Lower lobe of right lung (tissue), 2 donors: Measurements from ENCODE around the gene LRCH3. TPM values are rescaled to one million over a fixed set of nuclear protein-coding genes. Genes with fewer than 3 reads are reported as not detected.

ENCODE experiments used
- ATAC-seq, 2 donors: fragments of 200-7000 bp; cut with Tn5 transposase; one replicate each; pipeline ENCODE4 v1.9.1; 2020 to 2022; ENCODE audit warnings: mild to moderate bottlenecking in 2 of 2, moderate library complexity in 2 of 2
- DNase-seq: peaks from one replicate; pipeline ENCODE4 v3.0.0-alpha.2; 2020
- H3K27ac ChIP-seq: fragments of 200-600 bp; one replicate; pipeline ENCODE4 v1.8.0; 2022
- H3K27me3 ChIP-seq: fragments of 200-600 bp; one replicate; pipeline ENCODE4 v1.8.0; 2022; ENCODE audit warnings: low read depth
- H3K36me3 ChIP-seq: fragments of 200-600 bp; one replicate; pipeline ENCODE4 v1.8.0; 2022; ENCODE audit warnings: mild to moderate bottlenecking
- H3K4me1 ChIP-seq: fragments of 200-600 bp; one replicate; pipeline ENCODE4 v1.8.0; 2022
- H3K4me3 ChIP-seq: fragments of 200-600 bp; one replicate; pipeline ENCODE4 v1.8.0; 2022; ENCODE audit warnings: mild to moderate bottlenecking
- H3K9me3 ChIP-seq: fragments of 200-600 bp; one replicate; pipeline ENCODE4 v1.8.0; 2022
- CTCF ChIP-seq: fragments of 200-600 bp; IDR thresholded peaks from one replicate; pipeline ENCODE4 v1.8.0; 2022; ENCODE audit warnings: antibody characterized with exemption, mild to moderate bottlenecking
- intact Hi-C: fragments of 100-400 bp; cut with DNase I; formaldehyde crosslinking; loops from one replicate; pipeline ENCODE4 v1.11.0; 2022
- total RNA-seq: library from RNA; stranded (reverse); fragmentation: NEBNext Ultra II Directional; extraction: Animal tissue kit (Norgen Biotek cat#: 25700); gene quantifications from one replicate; pipeline ENCODE4 v1.2.1, GENCODE V29; 2021
- donor health status: DM: no; HTN: yes; CAD: no; lungs with severe emphysema.

Gene LRCH3
- total RNA-seq, 1 donor from 2014 or later, result 35.7 TPM

- DNase-seq (no peak), ATAC-seq (no peak)
- Histone ChIP-seq H3K27ac (no peak overlapping the region), H3K9me3 (no peaks in the 10 kb centered on the region), H3K4me1 (no peaks in the 10 kb centered on the region), H3K36me3 (peaks cover 34% of the 10 kb centered on the region), H3K27me3 (no peaks in the 10 kb centered on the region), H3K4me3 (no peak overlapping the region)
- TF ChIP-seq CTCF, result no peak
- intact Hi-C loops, result no loop called here
Observed at GRCh38 chr3:197888511-197888910, 97.5 kb downstream of the LRCH3 start.

GRCh38 chr3:197889204-197889930 is 98.3 kb downstream of the LRCH3 start:
- no peak overlapping the region for H3K4me3 ChIP-seq
- ATAC-seq, result no peak
- no peaks in the 10 kb centered on the region for H3K4me1 ChIP-seq
- no peak for DNase-seq
- no peaks in the 10 kb centered on the region for H3K9me3 ChIP-seq
- no peak overlapping the region for H3K27ac ChIP-seq
- no peaks in the 10 kb centered on the region for H3K27me3 ChIP-seq
- peaks cover 25% of the 10 kb centered on the region for H3K36me3 ChIP-seq
- intact Hi-C loops, result no loop called here
- no peak for TF ChIP-seq CTCF

GRCh38 chr3:197890693-197891092 is 99.6 kb downstream of the LRCH3 start:
- Histone ChIP-seq H3K27ac (no peak overlapping the region), H3K9me3 (no peaks in the 10 kb centered on the region), H3K4me1 (no peaks in the 10 kb centered on the region), H3K27me3 (no peaks in the 10 kb centered on the region), H3K4me3 (no peak overlapping the region), H3K36me3 (peaks cover 14% of the 10 kb centered on the region)
- ATAC-seq (no peak), DNase-seq (no peak)
- intact Hi-C loops, result no loop called here
- TF ChIP-seq CTCF, result no peak

- Histone ChIP-seq H3K27ac (no peak overlapping the region), H3K27me3 (no peaks in the 10 kb centered on the region), H3K4me3 (no peak overlapping the region), H3K4me1 (no peaks in the 10 kb centered on the region), H3K36me3 (peaks cover 12% of the 10 kb centered on the region), H3K9me3 (no peaks in the 10 kb centered on the region)
- no peak for TF ChIP-seq CTCF
- no peak for ATAC-seq
- DNase-seq, result no peak
- intact Hi-C loops, result no loop called here
Observed at GRCh38 chr3:197892162-197892561, 101.1 kb downstream of the LRCH3 start.

GRCh38 chr3:197896421-197896820 is 105.4 kb downstream of the LRCH3 start:
- no peaks in the 10 kb centered on the region for H3K9me3 ChIP-seq
- TF ChIP-seq CTCF, result no peak
- no peak overlapping the region for H3K4me3 ChIP-seq
- H3K36me3 ChIP-seq, result no peaks in the 10 kb centered on the region
- ATAC-seq (no peak), DNase-seq (no peak)
- H3K27me3 ChIP-seq, result no peaks in the 10 kb centered on the region
- intact Hi-C loops, result no loop called here
- H3K27ac ChIP-seq, result no peak overlapping the region
- no peaks in the 10 kb centered on the region for H3K4me1 ChIP-seq
